H9 (cell line): Measurements from ENCODE around the gene CACNG8. TPM values are rescaled to one million over a fixed set of nuclear protein-coding genes. Genes with fewer than 3 reads are reported as not detected.
"Not testable (repeated sequence)": the region's sequence is repeated elsewhere in the genome, so short reads cannot be mapped to it uniquely, and the experiment has no call there.

ENCODE experiments used
- DNase-seq: peaks from one replicate; pipeline ENCODE4 v3.0.0-alpha.2; 2017
- H2AFZ ChIP-seq: one replicate; pipeline ENCODE4 v1.6.1; 2013; ENCODE audit warnings: mild to moderate bottlenecking, low read length, control low read depth, moderate library complexity
- H2AK5ac ChIP-seq: 2 replicates; pipeline ENCODE4 v1.6.1; 2013; ENCODE audit warnings: low read length, control low read depth, mixed read lengths; ENCODE audit not compliant: insufficient read length
- H2BK120ac ChIP-seq: one replicate; pipeline ENCODE4 v1.6.1; 2013; ENCODE audit warnings: low read depth, mild to moderate bottlenecking, low read length, control low read depth, inconsistent platforms; ENCODE audit not compliant: poor library complexity, severe bottlenecking
- H2BK12ac ChIP-seq: 2 replicates; pipeline ENCODE4 v1.6.1; 2013; ENCODE audit warnings: low read length, control low read depth, mixed read lengths, low read depth; ENCODE audit not compliant: insufficient read length
- H2BK15ac ChIP-seq: 2 replicates; pipeline ENCODE4 v1.6.1; 2013; ENCODE audit warnings: low read depth, low read length, control low read depth
- H2BK20ac ChIP-seq: one replicate; pipeline ENCODE4 v1.6.1; 2013; ENCODE audit warnings: low read depth, mild to moderate bottlenecking, low read length, control low read depth, inconsistent platforms; ENCODE audit not compliant: poor library complexity, severe bottlenecking
- H2BK5ac ChIP-seq: 2 replicates; pipeline ENCODE4 v1.6.1; 2013; ENCODE audit warnings: low read length, control low read depth, mixed read lengths; ENCODE audit not compliant: insufficient read length
- H3K14ac ChIP-seq: 2 replicates; pipeline ENCODE4 v1.6.1; 2013; ENCODE audit warnings: low read length, control low read depth; ENCODE audit not compliant: insufficient read depth
- H3K18ac ChIP-seq: 2 replicates; pipeline ENCODE4 v1.6.1; 2013; ENCODE audit warnings: low read depth, mild to moderate bottlenecking, mixed read lengths, low read length, control low read depth; ENCODE audit not compliant: insufficient read length
- H3K23ac ChIP-seq: 2 replicates; pipeline ENCODE4 v1.6.1; 2013; ENCODE audit warnings: low read length, control low read depth, mixed read lengths, low read depth; ENCODE audit not compliant: insufficient read length
- H3K23me2 ChIP-seq: 2 replicates; pipeline ENCODE4 v1.6.1; 2013; ENCODE audit warnings: low read depth, mild to moderate bottlenecking, mixed read lengths, low read length, control low read depth; ENCODE audit not compliant: insufficient read length, poor library complexity, severe bottlenecking
- H3K27ac ChIP-seq: 2 replicates; pipeline ENCODE4 v1.5.1; 2013; ENCODE audit warnings: low read length, control low read depth, mixed read lengths, low read depth; ENCODE audit not compliant: insufficient read length
- H3K27me3 ChIP-seq: 2 replicates; pipeline ENCODE4 v1.6.1; 2013; ENCODE audit warnings: low read length, control low read depth, inconsistent platforms; ENCODE audit not compliant: insufficient read depth
- H3K4ac ChIP-seq: 2 replicates; pipeline ENCODE4 v1.6.1; 2013; ENCODE audit warnings: low read depth, mild to moderate bottlenecking, control low read depth, inconsistent platforms, low read length, moderate library complexity
- H3K4me1 ChIP-seq: 2 replicates; pipeline ENCODE4 v1.6.1; 2013; ENCODE audit warnings: low read length, control low read depth, inconsistent platforms; ENCODE audit not compliant: insufficient read depth
- H3K4me2 ChIP-seq: 2 replicates; pipeline ENCODE4 v1.6.1; 2013; ENCODE audit warnings: low read length, control low read depth, mixed read lengths; ENCODE audit not compliant: insufficient read length, insufficient read depth
- H3K56ac ChIP-seq: 2 replicates; pipeline ENCODE4 v1.6.1; 2013; ENCODE audit warnings: low read depth, mild to moderate bottlenecking, mixed read lengths, low read length, control low read depth; ENCODE audit not compliant: insufficient read length
- H3K79me1 ChIP-seq: 2 replicates; pipeline ENCODE4 v1.6.1; 2013; ENCODE audit warnings: low read depth, mild to moderate bottlenecking, moderate library complexity, low read length, control low read depth, inconsistent platforms; ENCODE audit not compliant: insufficient read depth, poor library complexity, severe bottlenecking
- H3K79me2 ChIP-seq: 2 replicates; pipeline ENCODE4 v1.6.1; 2013; ENCODE audit warnings: low read length, control low read depth, inconsistent platforms; ENCODE audit not compliant: insufficient read depth
- H3K9ac ChIP-seq: 2 replicates; pipeline ENCODE4 v1.6.1; 2013; ENCODE audit warnings: low read length, control low read depth, mixed read lengths; ENCODE audit not compliant: insufficient read length; ENCODE audit errors: extremely low read depth
- H3K9me3 ChIP-seq: one replicate; pipeline ENCODE4 v1.6.1; 2013; ENCODE audit warnings: low read depth, low read length, inconsistent platforms; ENCODE audit not compliant: control insufficient read depth
- H3T11ph ChIP-seq: one replicate; pipeline ENCODE4 v1.6.1; 2013; ENCODE audit warnings: mild to moderate bottlenecking, low read length, control low read depth, inconsistent platforms
- H4K20me1 ChIP-seq: one replicate; pipeline ENCODE4 v1.6.1; 2013; ENCODE audit not compliant: control insufficient read depth, insufficient read length, insufficient read depth
- H4K5ac ChIP-seq: 2 replicates; pipeline ENCODE4 v1.6.1; 2013; ENCODE audit warnings: low read depth, mild to moderate bottlenecking, mixed read lengths, low read length, control low read depth; ENCODE audit not compliant: insufficient read length
- H4K8ac ChIP-seq: replicated peaks from 2 replicates; pipeline ENCODE4 v1.6.1; 2013; ENCODE audit warnings: low read length, control low read depth, mixed read lengths, low read depth; ENCODE audit not compliant: insufficient read length
- H4K91ac ChIP-seq: 2 replicates; pipeline ENCODE4 v1.6.1; 2013; ENCODE audit warnings: low read depth, mild to moderate bottlenecking, moderate library complexity, mixed read lengths, low read length, control low read depth; ENCODE audit not compliant: insufficient read length
- H3K27ac Mint-ChIP-seq, 3 experiments: 2 replicates in 2 of 3; 3 replicates in 1 of 3; pipeline ENCODE4 v1.8.0; 2020 to 2021; ENCODE audit warnings: mixed read lengths in 3 of 3, mild to moderate bottlenecking in 1 of 3, moderate library complexity in 1 of 3
- H3K27me3 Mint-ChIP-seq: 2 replicates; pipeline ENCODE4 v1.8.0; 2021; ENCODE audit warnings: low read depth, mild to moderate bottlenecking, moderate library complexity, mixed read lengths
- H3K36me3 Mint-ChIP-seq, 3 experiments: 2 replicates in 2 of 3; 3 replicates in 1 of 3; pipeline ENCODE4 v1.8.0; 2020 to 2021; ENCODE audit warnings: low read depth in 3 of 3, mixed read lengths in 3 of 3; ENCODE audit not compliant: insufficient read depth in 1 of 3
- H3K4me1 Mint-ChIP-seq, 2 experiments: 2 replicates each; pipeline ENCODE4 v1.8.0; 2020; ENCODE audit warnings: mixed read lengths in 2 of 2
- H3K4me3 Mint-ChIP-seq, 2 experiments: 2 replicates in 1 of 2; 3 replicates in 1 of 2; pipeline ENCODE4 v1.8.0; 2020 to 2021; ENCODE audit warnings: mild to moderate bottlenecking in 2 of 2, mixed read lengths in 2 of 2, moderate library complexity in 1 of 2
- H3K9me3 Mint-ChIP-seq, 2 experiments: 2 replicates in 1 of 2; 3 replicates in 1 of 2; pipeline ENCODE4 v1.8.0; 2020; ENCODE audit warnings: mild to moderate bottlenecking in 2 of 2, mixed read lengths in 2 of 2, moderate library complexity in 1 of 2
- CTCF ChIP-seq: fragments of 200-600 bp; sonication (generic); conservative IDR thresholded peaks from 3 replicates; pipeline ENCODE4 v1.8.0; 2021; ENCODE audit warnings: antibody characterized with exemption, mild to moderate bottlenecking
- WGBS: extraction: QIAGEN DNeasy Blood & Tissue Kit; methylation state at CpG from one replicate; pipeline ENCODE4 v1.1.7; 2013; ENCODE audit warnings: missing lambda C conversion rate, low lambda C conversion rate, mixed read lengths; ENCODE audit not compliant: insufficient read length; ENCODE audit errors: extremely low coverage; 5-methylcytosine and 5-hydroxymethylcytosine counted together
- total RNA-seq: library from RNA; stranded (reverse); gene quantifications from 2 replicates; pipeline ENCODE4 v1.2.1, GENCODE V29; 2021

CACNG8 gene
- total RNA-seq, 1 experiment from 2014 or later, result 7.1 TPM

DNA sequence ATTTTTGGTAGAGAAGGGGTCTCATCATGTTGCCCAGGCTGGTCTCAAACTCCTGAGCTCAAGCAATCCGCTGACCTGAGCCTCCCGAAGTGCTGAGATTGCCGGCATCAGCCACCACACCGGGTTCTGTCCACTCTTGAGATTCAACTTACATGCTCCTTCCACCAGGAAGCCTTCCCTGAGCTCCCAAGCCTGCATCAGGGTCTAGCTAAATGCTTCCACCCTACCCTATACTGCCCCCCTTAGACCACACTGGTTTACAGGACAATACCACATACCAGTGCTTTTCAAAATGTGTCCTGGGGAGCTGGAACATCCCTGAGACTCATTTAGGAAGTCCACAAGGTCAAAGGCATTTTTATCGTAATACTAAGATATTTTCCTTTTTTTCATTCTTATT lies 15.1 kb upstream of the CACNG8 start:
- WGBS, result no CpG with 5 or more reads among the region's 5 CpGs
- no peak overlapping the region for H3K27ac ChIP-seq
- no peak overlapping the region for H2BK15ac ChIP-seq
- H2BK12ac ChIP-seq, result no peak overlapping the region
- H4K8ac ChIP-seq, result no peak overlapping the region
- H2BK120ac ChIP-seq, result no peak overlapping the region
- peak; percentile 68 for TF ChIP-seq CTCF
- no peaks in the 10 kb centered on the region for H3K9me3 ChIP-seq
- Mint-ChIP-seq H3K27me3 (peaks cover 8% of the 10 kb centered on the region), H3K27ac (peak overlapping the region in 2 of 3 experiments; percentile 40 to 79; a peak in 3 of 7 replicates), H3K9me3 (no peaks in the 10 kb centered on the region; a peak in 2 of 5 replicates), H3K36me3 (0 out of 7 replicates have a peak, but pooled peaks cover 0 to 2% (median 0%) of the 10 kb centered on the region in 3 experiments), H3K4me3 (no peak overlapping the region), H3K4me1 (peaks cover 17 to 38% of the 10 kb centered on the region in 2 experiments)
- no peak overlapping the region for H3K23ac ChIP-seq
- H3K4me1 ChIP-seq, result peaks cover 4% of the 10 kb centered on the region; the same call in 1 of the 2 replicates
- H3K9ac ChIP-seq, result no peak overlapping the region
- no peaks in the 10 kb centered on the region for H4K20me1 ChIP-seq
- H2AFZ ChIP-seq, result no peak overlapping the region
- H4K91ac ChIP-seq, result no peak overlapping the region
- H2BK20ac ChIP-seq, result no peak overlapping the region
- H3T11ph ChIP-seq, result no peak overlapping the region
- DNase-seq, result peak; percentile 83
- no peak overlapping the region for H4K5ac ChIP-seq
- H3K79me1 ChIP-seq, result no peaks in the 10 kb centered on the region
- no peak overlapping the region for H3K56ac ChIP-seq
- H3K23me2 ChIP-seq, result peaks cover 13% of the 10 kb centered on the region
- no peak overlapping the region for H3K4ac ChIP-seq
- no peak overlapping the region for H3K18ac ChIP-seq
- H3K14ac ChIP-seq, result no peak overlapping the region
- H2BK5ac ChIP-seq, result no peak overlapping the region
- H3K79me2 ChIP-seq, result no peaks in the 10 kb centered on the region
- no peaks in the 10 kb centered on the region for H3K27me3 ChIP-seq
- H2AK5ac ChIP-seq, result no peak overlapping the region
- no peak overlapping the region for H3K4me2 ChIP-seq

GRCh38 chr19:53948611-53949010 lies 14.1 kb upstream of the CACNG8 start:
- H2BK15ac ChIP-seq, H3K18ac ChIP-seq, H4K5ac ChIP-seq, DNase-seq, H3K27me3 ChIP-seq, H3K27ac ChIP-seq, H2BK20ac ChIP-seq, H2AFZ ChIP-seq, H3K9me3 Mint-ChIP-seq, H3K56ac ChIP-seq, H3K27ac Mint-ChIP-seq, H3K4ac ChIP-seq, H2BK120ac ChIP-seq, H3K9ac ChIP-seq, H3K27me3 Mint-ChIP-seq, H3T11ph ChIP-seq, H3K4me1 ChIP-seq, H3K23me2 ChIP-seq, H3K4me2 ChIP-seq, H3K23ac ChIP-seq, H3K36me3 Mint-ChIP-seq, H2BK5ac ChIP-seq, H4K20me1 ChIP-seq, H3K4me3 Mint-ChIP-seq, H4K91ac ChIP-seq, H2AK5ac ChIP-seq, H3K79me1 ChIP-seq, H3K14ac ChIP-seq, H3K79me2 ChIP-seq, H3K9me3 ChIP-seq, H2BK12ac ChIP-seq, H4K8ac ChIP-seq: not testable (repeated sequence)
- WGBS, result no CpG with 5 or more reads among the region's 5 CpGs
- H3K4me1 Mint-ChIP-seq, result peaks cover 16 to 37% of the 10 kb centered on the region in 2 experiments
